Astrocyte (in vitro differentiated cells and primary cell): ENCODE measurements around the gene GHDC. TPM values are rescaled to one million over a fixed set of nuclear protein-coding genes. Genes with fewer than 3 reads are reported as not detected.

Experiments
- DNase-seq: peaks from one replicate; pipeline ENCODE4 v3.0.0-alpha.2; 2010; ENCODE audit warnings: low read depth
- FAIRE-seq: peaks from 2 replicates; lab custom pipeline; 2011; peaks lifted over from hg19 to GRCh38; lab: Jason Lieb, UNC
- H2AFZ ChIP-seq: 2 replicates; pipeline ENCODE4 v1.6.0; 2012; ENCODE audit warnings: low read depth, low read length, inconsistent platforms
- H3K27ac ChIP-seq: 2 replicates; pipeline ENCODE4 v1.5.1; 2011; ENCODE audit warnings: low read depth, low read length, inconsistent platforms
- H3K27me3 ChIP-seq: 2 replicates; pipeline ENCODE4 v1.6.0; 2011; ENCODE audit warnings: low read length, inconsistent platforms; ENCODE audit not compliant: insufficient read depth
- H3K36me3 ChIP-seq: 2 replicates; pipeline ENCODE4 v1.5.1; 2011; ENCODE audit warnings: low read length, inconsistent platforms; ENCODE audit not compliant: insufficient read depth
- H3K4me1 ChIP-seq: 2 replicates; pipeline ENCODE4 v1.5.1; 2011; ENCODE audit warnings: low read length, inconsistent platforms; ENCODE audit not compliant: insufficient read depth
- H3K4me2 ChIP-seq: 2 replicates; pipeline ENCODE4 v1.6.0; 2012; ENCODE audit warnings: low read length, inconsistent platforms
- H3K4me3 ChIP-seq: 2 replicates; pipeline ENCODE4 v1.5.1; 2011; ENCODE audit warnings: low read depth, mild to moderate bottlenecking, low read length, inconsistent platforms; ENCODE audit not compliant: insufficient read depth
- H3K79me2 ChIP-seq: 2 replicates; pipeline ENCODE4 v1.6.0; 2012; ENCODE audit warnings: mild to moderate bottlenecking, low read length, inconsistent platforms; ENCODE audit not compliant: insufficient read depth
- H3K9ac ChIP-seq: 2 replicates; pipeline ENCODE4 v1.6.0; 2012; ENCODE audit warnings: mild to moderate bottlenecking, low read length, inconsistent platforms
- H3K9me3 ChIP-seq: 2 replicates; pipeline ENCODE4 v1.5.1; 2012; ENCODE audit warnings: low read depth, mild to moderate bottlenecking, low read length, inconsistent platforms; ENCODE audit not compliant: insufficient read depth
- H4K20me1 ChIP-seq: 2 replicates; pipeline ENCODE4 v1.6.0; 2012; ENCODE audit warnings: low read length, inconsistent platforms; ENCODE audit not compliant: insufficient read depth
- H3K27ac Mint-ChIP-seq: one replicate; pipeline ENCODE4 v1.8.0; 2021; ENCODE audit warnings: mild to moderate bottlenecking, mixed read lengths; ENCODE audit not compliant: unreplicated experiment
- H3K27me3 Mint-ChIP-seq: one replicate; pipeline ENCODE4 v1.8.0; 2021; ENCODE audit warnings: low read depth, mixed read lengths; ENCODE audit not compliant: unreplicated experiment
- H3K36me3 Mint-ChIP-seq: one replicate; pipeline ENCODE4 v1.8.0; 2021; ENCODE audit warnings: low read depth, mixed read lengths; ENCODE audit not compliant: unreplicated experiment
- H3K4me1 Mint-ChIP-seq: one replicate; pipeline ENCODE4 v1.8.0; 2021; ENCODE audit warnings: low read depth, mixed read lengths; ENCODE audit not compliant: unreplicated experiment
- H3K4me3 Mint-ChIP-seq: one replicate; pipeline ENCODE4 v1.8.0; 2021; ENCODE audit warnings: mild to moderate bottlenecking, moderate library complexity, mixed read lengths; ENCODE audit not compliant: unreplicated experiment
- H3K9me3 Mint-ChIP-seq: one replicate; pipeline ENCODE4 v1.8.0; 2021; ENCODE audit warnings: mild to moderate bottlenecking, mixed read lengths; ENCODE audit not compliant: unreplicated experiment
- CTCF ChIP-seq: IDR thresholded peaks from 2 replicates; pipeline ENCODE4 v1.5.1; 2011; ENCODE audit warnings: low read depth, mild to moderate bottlenecking, inconsistent platforms, low read length, moderate library complexity; ENCODE audit not compliant: insufficient read depth
- EZH2 ChIP-seq: IDR thresholded peaks from 2 replicates; pipeline ENCODE4 v1.6.1; 2012; ENCODE audit warnings: mild to moderate bottlenecking, low read length, inconsistent platforms; ENCODE audit not compliant: insufficient read depth
- total RNA-seq: library from RNA; stranded (reverse); gene quantifications from 2 replicates; pipeline ENCODE4 v1.2.1, GENCODE V29; 2021

The GHDC gene
- total RNA-seq, 1 donor from 2014 or later: 0.64 TPM

- Mint-ChIP-seq H3K27me3 (peaks cover 32% of the 10 kb centered on the region), H3K9me3 (peaks cover 6% of the 10 kb centered on the region), H3K27ac (no peak overlapping the region), H3K36me3 (peaks cover 3% of the 10 kb centered on the region), H3K4me1 (no peaks in the 10 kb centered on the region), H3K4me3 (no peak overlapping the region)
- no peak for FAIRE-seq
- TF ChIP-seq EZH2 (no peak), CTCF (peak; percentile 17)
- no peaks in the 10 kb centered on the region for H3K4me1 ChIP-seq
- H3K36me3 ChIP-seq: no peaks in the 10 kb centered on the region
- H2AFZ ChIP-seq: no peak overlapping the region
- H3K27me3 ChIP-seq: no peaks in the 10 kb centered on the region
- H3K79me2 ChIP-seq: no peaks in the 10 kb centered on the region
- H3K9me3 ChIP-seq: no peaks in the 10 kb centered on the region
- no peak overlapping the region for H3K27ac ChIP-seq
- H3K4me2 ChIP-seq: no peak overlapping the region
- no peak for DNase-seq
- H4K20me1 ChIP-seq: no peaks in the 10 kb centered on the region
- no peak overlapping the region for H3K9ac ChIP-seq
- H3K4me3 ChIP-seq: no peak overlapping the region
Measured at GRCh38 chr17:42163113-42163512, 31.2 kb downstream of the GHDC start.

GRCh38 chr17:42160531-42160910, 33.8 kb downstream of the GHDC start:
- no peak for TF ChIP-seq EZH2
- TF ChIP-seq CTCF: no peak
- Histone ChIP-seq H3K4me1 (peaks cover 3% of the 10 kb centered on the region), H3K4me2 (no peak overlapping the region), H3K27ac (no peak overlapping the region), H3K4me3 (no peak overlapping the region), H2AFZ (no peak overlapping the region), H3K36me3 (no peaks in the 10 kb centered on the region), H3K27me3 (no peaks in the 10 kb centered on the region), H4K20me1 (no peaks in the 10 kb centered on the region), H3K9me3 (no peaks in the 10 kb centered on the region), H3K79me2 (no peaks in the 10 kb centered on the region), H3K9ac (no peak overlapping the region)
- H3K36me3 Mint-ChIP-seq: no peaks in the 10 kb centered on the region
- no peak overlapping the region for H3K27ac Mint-ChIP-seq
- no peak for FAIRE-seq
- DNase-seq: no peak
- peaks cover 9% of the 10 kb centered on the region for H3K27me3 Mint-ChIP-seq
- no peak overlapping the region for H3K4me3 Mint-ChIP-seq
- H3K9me3 Mint-ChIP-seq: no peaks in the 10 kb centered on the region
- no peaks in the 10 kb centered on the region for H3K4me1 Mint-ChIP-seq

- H3K27me3 Mint-ChIP-seq: peaks cover 6% of the 10 kb centered on the region
- Histone ChIP-seq H3K4me1 (peaks cover 6% of the 10 kb centered on the region), H3K9me3 (no peaks in the 10 kb centered on the region), H3K27me3 (no peaks in the 10 kb centered on the region), H2AFZ (no peak overlapping the region), H3K4me3 (no peak overlapping the region), H3K36me3 (no peaks in the 10 kb centered on the region), H3K4me2 (no peak overlapping the region), H3K27ac (no peak overlapping the region), H3K9ac (no peak overlapping the region), H4K20me1 (no peaks in the 10 kb centered on the region), H3K79me2 (no peaks in the 10 kb centered on the region)
- H3K36me3 Mint-ChIP-seq: no peaks in the 10 kb centered on the region
- H3K4me3 Mint-ChIP-seq: no peak overlapping the region
- TF ChIP-seq CTCF (no peak), EZH2 (no peak)
- H3K4me1 Mint-ChIP-seq: no peaks in the 10 kb centered on the region
- no peak for DNase-seq
- no peak for FAIRE-seq
- H3K27ac Mint-ChIP-seq: no peak overlapping the region
- no peaks in the 10 kb centered on the region for H3K9me3 Mint-ChIP-seq
Measured at GRCh38 chr17:42159796-42160530, 34.3 kb downstream of the GHDC start.
